Pancreas (tissue), 10 donors: ENCODE results near the gene CCBE1. TPM values are rescaled to one million over a fixed set of nuclear protein-coding genes. Genes with fewer than 3 reads are reported as not detected.

ENCODE experiments used
- ATAC-seq, 4 donors: fragments of 200-7000 bp; cut with Tn5 transposase; one replicate each; pipeline versions ENCODE4 v1.8.0 to v1.9.1; 2020; ENCODE audit warnings: mild to moderate bottlenecking in 4 of 4, moderate library complexity in 4 of 4
- DNase-seq, 6 donors: peaks; one replicate each; pipeline ENCODE4 v3.0.0-alpha.2; 2020
- FAIRE-seq: peaks from 2 replicates; lab custom pipeline; 2012; peaks lifted over from hg19 to GRCh38; lab: Jason Lieb, UNC
- H3K27ac ChIP-seq, 4 donors: fragments of 200-600 bp; sonication (generic); 1 replicate in 3 of 4; 2 replicates in 1 of 4; pipeline versions ENCODE4 v1.5.0 to v1.8.0; 2020
- H3K27me3 ChIP-seq, 4 donors: fragments of 200-600 bp; one replicate each; pipeline ENCODE4 v1.8.0; 2021
- H3K36me3 ChIP-seq, 3 donors: fragments of 200-600 bp; sonication (generic) in 1 of 3; one replicate each; pipeline versions ENCODE4 v1.5.0 to v1.8.0; 2020 to 2021
- H3K4me1 ChIP-seq, 3 donors: fragments of 200-600 bp; one replicate each; pipeline ENCODE4 v1.8.0; 2021
- H3K4me3 ChIP-seq, 4 donors: fragments of 200-600 bp; sonication (generic) in 2 of 4; one replicate each; pipeline versions ENCODE4 v1.5.0 to v1.8.0; 2020 to 2021
- H3K9me3 ChIP-seq, 4 donors: fragments of 200-600 bp; one replicate each; pipeline ENCODE4 v1.8.0; 2021
- WGBS, 2 donors: extraction: QIAGEN DNeasy Blood & Tissue Kit; methylation state at CpG; one replicate each; pipeline ENCODE4 v1.1.7; 2013; 5-methylcytosine and 5-hydroxymethylcytosine counted together
- intact Hi-C, 3 donors: fragments of 100-400 bp; cut with DNase I; formaldehyde crosslinking; loops; one replicate each; pipeline versions ENCODE4 v1.11.1 to v1.14.2; 2022
- polyA plus RNA-seq, 2 donors: library from polyadenylated mRNA; stranded (reverse); fragments of 200-250 nt; gene quantifications; one replicate each; pipeline ENCODE4 v1.2.3, GENCODE V29; 2013
- total RNA-seq, 6 donors: library from RNA; stranded (reverse); fragmentation: NEBNext Ultra II Directional in 4 of 6; extraction: Animal tissue kit (Norgen Biotek cat#: 25700) in 4 of 6; gene quantifications; one replicate each; pipeline versions ENCODE4 v1.2.1 to v1.2.4, GENCODE V29; 2021 to 2023
- TF ChIP-seq, protein P1 (sequence below), 4 donors: fragments of 200-600 bp; sonication (generic) in 3 of 4; IDR thresholded peaks; one replicate each; pipeline versions ENCODE4 v1.5.0 to v1.8.0; 2021; ENCODE audit warnings: antibody characterized with exemption in 4 of 4
- donor health status: healthy with polysubstance abuse.
- donor health status: DM: no; HTN: no; CAD: no; lungs with moderate emphysema.
- donor health status: DM: no; HTN: no; CAD: no.
- donor health status: control.
- donor health status: control.
- donor health status: Bipolar disorder and iron deficiency.
- donor health status: DM: yes; HTN: yes; CAD: no.
- donor health status: DM: no; HTN: no; CAD: no.
- donor health status: DM: no; HTN: no; CAD: no.
- donor health status: DM: yes; HTN: yes; CAD: no.

CCBE1 gene
- total and polyA plus RNA-seq, 8 donors: 0.08 to 1.5 (median 0.59) TPM

DNA sequence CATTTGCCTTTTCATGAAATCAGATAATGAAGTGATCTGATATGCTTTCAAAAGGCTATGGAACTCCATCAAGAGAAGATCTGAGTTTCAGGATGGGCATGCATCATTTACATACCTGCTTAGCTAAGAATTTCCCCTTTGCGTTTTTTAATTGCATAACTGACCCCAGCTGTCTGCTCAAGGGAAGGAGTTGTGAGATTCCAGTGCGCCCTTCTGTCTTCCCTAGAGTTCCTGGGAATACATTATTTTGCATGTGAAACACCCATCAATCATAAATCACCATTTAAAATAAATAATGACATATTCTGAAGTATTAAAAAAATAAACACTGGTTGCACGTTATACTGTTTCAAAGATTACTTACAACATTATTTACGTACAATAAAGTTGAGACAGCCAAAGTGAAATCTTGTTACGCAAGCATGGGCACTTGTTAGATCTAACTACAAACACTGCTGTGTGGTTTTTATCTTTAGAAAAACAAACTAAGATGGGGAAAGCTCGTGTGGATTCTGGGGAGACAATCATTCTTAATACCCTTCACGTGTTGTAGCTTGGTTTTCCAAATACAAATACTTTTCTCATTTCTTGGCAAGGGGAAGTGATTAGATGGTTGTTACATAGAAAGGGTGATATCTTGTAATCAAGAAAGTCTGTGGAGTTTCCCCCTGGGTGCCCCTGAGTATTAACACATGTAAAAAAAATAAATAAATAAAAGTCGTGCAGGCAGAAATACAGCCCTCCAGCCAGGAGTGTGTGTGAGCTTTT is 212.5 kb downstream of the CCBE1 start:
- FAIRE-seq: no peak
- DNase-seq: no peak
- H3K27ac ChIP-seq: no peak overlapping the region
- intact Hi-C loops: no loop called here
- TF ChIP-seq, protein P1, sequence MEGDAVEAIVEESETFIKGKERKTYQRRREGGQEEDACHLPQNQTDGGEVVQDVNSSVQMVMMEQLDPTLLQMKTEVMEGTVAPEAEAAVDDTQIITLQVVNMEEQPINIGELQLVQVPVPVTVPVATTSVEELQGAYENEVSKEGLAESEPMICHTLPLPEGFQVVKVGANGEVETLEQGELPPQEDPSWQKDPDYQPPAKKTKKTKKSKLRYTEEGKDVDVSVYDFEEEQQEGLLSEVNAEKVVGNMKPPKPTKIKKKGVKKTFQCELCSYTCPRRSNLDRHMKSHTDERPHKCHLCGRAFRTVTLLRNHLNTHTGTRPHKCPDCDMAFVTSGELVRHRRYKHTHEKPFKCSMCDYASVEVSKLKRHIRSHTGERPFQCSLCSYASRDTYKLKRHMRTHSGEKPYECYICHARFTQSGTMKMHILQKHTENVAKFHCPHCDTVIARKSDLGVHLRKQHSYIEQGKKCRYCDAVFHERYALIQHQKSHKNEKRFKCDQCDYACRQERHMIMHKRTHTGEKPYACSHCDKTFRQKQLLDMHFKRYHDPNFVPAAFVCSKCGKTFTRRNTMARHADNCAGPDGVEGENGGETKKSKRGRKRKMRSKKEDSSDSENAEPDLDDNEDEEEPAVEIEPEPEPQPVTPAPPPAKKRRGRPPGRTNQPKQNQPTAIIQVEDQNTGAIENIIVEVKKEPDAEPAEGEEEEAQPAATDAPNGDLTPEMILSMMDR (IDR thresholded peaks at IDR 0.05): no peak
- H3K27me3 ChIP-seq: no peaks in the 10 kb centered on the region
- no peak for ATAC-seq
- no peaks in the 10 kb centered on the region for H3K36me3 ChIP-seq
- no peak overlapping the region for H3K4me3 ChIP-seq
- H3K9me3 ChIP-seq: no peaks in the 10 kb centered on the region
- no peaks in the 10 kb centered on the region for H3K4me1 ChIP-seq
- 10 to 13% methylated on average over 8 of the region's 8 CpGs for WGBS, 2 donors

DNA sequence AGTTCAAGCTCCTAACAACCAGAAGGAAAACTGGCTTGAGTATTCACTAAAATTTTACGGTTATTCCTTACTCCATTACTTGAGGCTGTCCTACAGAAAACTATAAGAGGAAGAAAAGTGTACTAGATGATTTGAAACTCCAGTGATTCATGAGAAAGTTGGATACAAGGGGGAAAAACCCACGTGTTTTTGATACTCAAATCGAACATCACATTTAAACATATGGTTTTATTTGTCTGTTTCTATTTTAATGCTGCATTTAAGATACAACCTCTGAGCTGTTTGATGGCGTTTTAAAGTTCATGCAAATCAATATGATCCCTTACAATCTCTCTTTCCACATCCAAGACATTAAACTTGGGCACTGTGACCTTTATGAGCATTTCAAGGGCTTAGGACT is 213.1 kb downstream of the CCBE1 start:
- intact Hi-C loops: no loop called here
- Histone ChIP-seq H3K4me1 (no peaks in the 10 kb centered on the region), H3K9me3 (no peaks in the 10 kb centered on the region), H3K27me3 (no peaks in the 10 kb centered on the region), H3K36me3 (no peaks in the 10 kb centered on the region), H3K27ac (no peak overlapping the region), H3K4me3 (no peak overlapping the region)
- ATAC-seq (no peak), DNase-seq (no peak), FAIRE-seq (no peak)
- TF ChIP-seq, protein P1 (IDR thresholded peaks at IDR 0.05): no peak
- 37 to 47% methylated on average over 4 of the region's 4 CpGs for WGBS, 2 donors

DNA sequence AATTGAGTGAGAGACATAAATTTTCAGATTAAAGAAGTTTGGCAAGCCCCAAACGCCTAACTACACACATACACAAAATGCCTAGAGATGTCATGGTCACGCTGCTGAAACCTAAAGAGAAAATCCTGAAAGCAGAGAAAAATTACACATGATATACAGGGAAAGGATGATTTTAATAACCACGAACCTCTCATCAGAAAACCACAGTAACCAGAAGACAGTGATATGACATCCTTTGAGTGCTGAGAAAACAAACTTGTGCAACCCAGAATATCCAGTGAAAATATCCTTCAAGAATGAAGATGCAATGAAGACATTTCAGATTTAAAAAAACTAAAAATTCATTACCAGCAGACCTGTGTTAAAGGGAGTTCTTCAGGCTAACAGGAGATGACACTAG is 215.8 kb downstream of the CCBE1 start:
- DNase-seq: no peak
- ATAC-seq: no peak
- Histone ChIP-seq H3K9me3 (no peaks in the 10 kb centered on the region), H3K4me3 (no peak overlapping the region), H3K27me3 (no peaks in the 10 kb centered on the region), H3K4me1 (no peaks in the 10 kb centered on the region), H3K27ac (no peak overlapping the region), H3K36me3 (no peaks in the 10 kb centered on the region)
- intact Hi-C loops: no loop called here
- no peak for FAIRE-seq
- WGBS, 2 donors: 51 to 66% methylated on average over 3 of the region's 3 CpGs
- TF ChIP-seq, protein P1 (IDR thresholded peaks at IDR 0.05): no peak

DNA sequence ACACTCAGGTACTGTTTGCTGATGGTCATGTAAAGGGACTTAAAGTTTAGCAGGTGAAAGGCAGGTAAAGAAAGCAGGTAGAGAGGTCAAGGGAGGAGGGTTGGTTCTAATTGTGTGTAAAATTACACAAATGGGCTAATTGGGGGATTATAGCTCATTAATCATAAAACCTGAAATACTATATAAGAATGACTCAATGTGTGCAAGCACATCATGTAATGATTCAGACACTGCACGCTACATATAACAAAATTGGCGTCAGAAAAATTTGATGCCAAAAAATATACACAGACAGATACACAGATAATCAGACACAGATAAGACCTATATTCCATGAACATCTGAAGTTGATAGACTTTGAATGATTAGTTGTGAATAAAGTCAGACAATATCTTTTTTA is 217.4 kb downstream of the CCBE1 start:
- ATAC-seq (no peak), FAIRE-seq (no peak), DNase-seq (no peak)
- Histone ChIP-seq H3K4me1 (no peaks in the 10 kb centered on the region), H3K36me3 (no peaks in the 10 kb centered on the region), H3K27ac (no peak overlapping the region), H3K4me3 (no peak overlapping the region), H3K27me3 (no peaks in the 10 kb centered on the region), H3K9me3 (no peaks in the 10 kb centered on the region)
- TF ChIP-seq, protein P1 (IDR thresholded peaks at IDR 0.05): no peak
- intact Hi-C loops: no loop called here
- 87 to 90% methylated on average over 2 of the region's 2 CpGs for WGBS, 2 donors

DNA sequence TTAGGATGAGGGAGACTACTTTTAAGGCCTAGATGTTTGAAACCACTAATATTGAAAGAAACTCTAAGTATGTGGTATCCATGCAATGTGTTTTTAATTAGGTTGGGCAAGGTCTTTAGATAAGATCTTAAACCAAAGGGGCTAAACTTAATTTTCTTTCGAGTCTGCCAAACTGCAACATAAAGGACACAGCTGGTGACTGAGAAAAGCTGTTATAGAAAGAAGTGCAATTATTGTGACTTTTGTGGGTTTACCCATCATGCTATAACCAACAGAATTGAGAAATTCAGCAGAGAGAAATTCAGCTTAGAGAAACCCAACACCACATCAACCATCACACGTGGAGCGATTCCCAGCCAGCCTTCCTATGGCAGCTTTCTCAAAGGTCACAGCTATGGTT is 218.6 kb downstream of the CCBE1 start:
- H3K9me3 ChIP-seq: no peaks in the 10 kb centered on the region
- intact Hi-C loops: no loop called here
- H3K4me3 ChIP-seq: no peak overlapping the region
- ATAC-seq (no peak), DNase-seq (no peak), FAIRE-seq (no peak)
- H3K27ac ChIP-seq: no peak overlapping the region
- H3K36me3 ChIP-seq: no peaks in the 10 kb centered on the region
- WGBS, 2 donors: 59 to 70% methylated on average over 3 of the region's 3 CpGs
- no peaks in the 10 kb centered on the region for H3K27me3 ChIP-seq
- no peaks in the 10 kb centered on the region for H3K4me1 ChIP-seq
- TF ChIP-seq, protein P1 (IDR thresholded peaks at IDR 0.05): no peak
